ENCODE results near the gene FRMD8. TPM values are rescaled to one million over a fixed set of nuclear protein-coding genes. Genes with fewer than 3 reads are reported as not detected.

The FRMD8 gene
- total RNA-seq, 1 experiment from 2014 or later, result 51.1 TPM

- Histone ChIP-seq H3K27me3 (replicated peaks; ENCODE audit: insufficient read depth, low read depth, low read length, poor library complexity) (no peaks in the 10 kb centered on the region), H3K9me3 (ENCODE audit: low read depth, low read length, poor library complexity, severe bottlenecking) (no peaks in the 10 kb centered on the region), H3K4me3 (ENCODE audit: low read depth, low read length, poor library complexity, severe bottlenecking) (peak overlapping the region; percentile 31), H3K4me1 (ENCODE audit: insufficient read depth, low read length, poor library complexity, severe bottlenecking) (peaks cover 77% of the 10 kb centered on the region), H3K27ac (ENCODE audit: low read depth, low read length, poor library complexity, severe bottlenecking) (peak overlapping the region; percentile 100), H3K36me3 (ENCODE audit: insufficient read depth, low read length, poor library complexity, severe bottlenecking) (peaks cover 17% of the 10 kb centered on the region)
- ChIA-PET CTCF (interaction anchor here (1.0 kb wide), 1 partner anchor 77 kb away, joined by 4 read pairs; no protein-coding TSS in a partner anchor), POLR2A (ENCODE audit: low non-redundant PET) (interaction anchor here (0.5 to 1.9 kb wide), 4 partner anchors 32 to 87 kb away, joined by 3 to 21 read pairs (median 4); partner anchors contain the start of gene MALAT1)
- no TSS peak for BruUV-seq (replicated peaks)
- intact Hi-C loops (cut with micrococcal nuclease; ENCODE audit: unreplicated experiment), result loop anchor here (2.0 kb wide), 1 partner anchor 76 kb away; no protein-coding TSS in a partner anchor
- no peak for DNase-seq (ENCODE audit: low spot score)
- no peak for TF ChIP-seq EZH2 (IDR thresholded peaks at IDR 0.05; ENCODE audit: borderline replicate concordance, low read depth, low read length, poor library complexity, severe bottlenecking)
- no peak for TF ChIP-seq CTCF (conservative IDR thresholded peaks at IDR 0.05; ENCODE audit: low read depth, low read length)
Observed at GRCh38 chr11:65420506-65420905, 34.1 kb downstream of the FRMD8 start.

GRCh38 chr11:65420979-65421793 is 34.7 kb downstream of the FRMD8 start:
- ChIA-PET CTCF (interaction anchor here (0.6 to 1.0 kb wide), 2 partner anchors 76 to 96 kb away, joined by 4 to 7 read pairs; no protein-coding TSS in a partner anchor), POLR2A (ENCODE audit: low non-redundant PET) (interaction anchor here (1.1 to 1.9 kb wide), 4 partner anchors 71 to 86 kb away, joined by 3 to 21 read pairs (median 5); partner anchors contain the start of gene MALAT1)
- H3K4me1 ChIP-seq (ENCODE audit: insufficient read depth, low read length, poor library complexity, severe bottlenecking), result peaks cover 79% of the 10 kb centered on the region
- peak overlapping the region; percentile 66 for H3K4me3 ChIP-seq (ENCODE audit: low read depth, low read length, poor library complexity, severe bottlenecking)
- H3K27me3 ChIP-seq (replicated peaks; ENCODE audit: insufficient read depth, low read depth, low read length, poor library complexity), result no peaks in the 10 kb centered on the region
- BruUV-seq (replicated peaks), result no TSS peak
- H3K9me3 ChIP-seq (ENCODE audit: low read depth, low read length, poor library complexity, severe bottlenecking), result no peaks in the 10 kb centered on the region
- peak; percentile 86 for DNase-seq (ENCODE audit: low spot score)
- H3K36me3 ChIP-seq (ENCODE audit: insufficient read depth, low read length, poor library complexity, severe bottlenecking), result peaks cover 24% of the 10 kb centered on the region
- peak overlapping the region; percentile 100 for H3K27ac ChIP-seq (ENCODE audit: low read depth, low read length, poor library complexity, severe bottlenecking)
- intact Hi-C loops (cut with micrococcal nuclease; ENCODE audit: unreplicated experiment), result loop anchor here (2.0 kb wide), 1 partner anchor 76 kb away; no protein-coding TSS in a partner anchor
- TF ChIP-seq CTCF (conservative IDR thresholded peaks at IDR 0.05; ENCODE audit: low read depth, low read length) (no peak), EZH2 (IDR thresholded peaks at IDR 0.05; ENCODE audit: borderline replicate concordance, low read depth, low read length, poor library complexity, severe bottlenecking) (no peak)

- Histone ChIP-seq H3K27ac (ENCODE audit: low read depth, low read length, poor library complexity, severe bottlenecking) (peak overlapping the region; percentile 100), H3K4me1 (ENCODE audit: insufficient read depth, low read length, poor library complexity, severe bottlenecking) (peaks cover 78% of the 10 kb centered on the region), H3K4me3 (ENCODE audit: low read depth, low read length, poor library complexity, severe bottlenecking) (peak overlapping the region; percentile 66), H3K27me3 (replicated peaks; ENCODE audit: insufficient read depth, low read depth, low read length, poor library complexity) (no peaks in the 10 kb centered on the region), H3K36me3 (ENCODE audit: insufficient read depth, low read length, poor library complexity, severe bottlenecking) (peaks cover 32% of the 10 kb centered on the region), H3K9me3 (ENCODE audit: low read depth, low read length, poor library complexity, severe bottlenecking) (no peaks in the 10 kb centered on the region)
- intact Hi-C loops (cut with micrococcal nuclease; ENCODE audit: unreplicated experiment), result loop anchor here (2.0 kb wide), 2 partner anchors 55 to 75 kb away; no protein-coding TSS in a partner anchor
- ChIA-PET POLR2A (ENCODE audit: low non-redundant PET) (interaction anchor here (0.6 to 1.9 kb wide), 12 partner anchors 70 to 553 kb away, joined by 3 to 21 read pairs (median 6); partner anchors contain the start of gene MALAT1), CTCF (interaction anchor here (0.7 kb wide), 1 partner anchor 466 kb away, joined by 3 read pairs; the partner anchor contains the start of gene FIBP)
- DNase-seq (ENCODE audit: low spot score), result peak; percentile 98
- TF ChIP-seq EZH2 (IDR thresholded peaks at IDR 0.05; ENCODE audit: borderline replicate concordance, low read depth, low read length, poor library complexity, severe bottlenecking), result no peak
- no peak for TF ChIP-seq CTCF (conservative IDR thresholded peaks at IDR 0.05; ENCODE audit: low read depth, low read length)
- BruUV-seq (replicated peaks), result no TSS peak
Observed at GRCh38 chr11:65421794-65422632, 35.6 kb downstream of the FRMD8 start.

Data from A673 (cell line).